ENCODE results near the gene GABRR1.

The GABRR1 gene

DNA sequence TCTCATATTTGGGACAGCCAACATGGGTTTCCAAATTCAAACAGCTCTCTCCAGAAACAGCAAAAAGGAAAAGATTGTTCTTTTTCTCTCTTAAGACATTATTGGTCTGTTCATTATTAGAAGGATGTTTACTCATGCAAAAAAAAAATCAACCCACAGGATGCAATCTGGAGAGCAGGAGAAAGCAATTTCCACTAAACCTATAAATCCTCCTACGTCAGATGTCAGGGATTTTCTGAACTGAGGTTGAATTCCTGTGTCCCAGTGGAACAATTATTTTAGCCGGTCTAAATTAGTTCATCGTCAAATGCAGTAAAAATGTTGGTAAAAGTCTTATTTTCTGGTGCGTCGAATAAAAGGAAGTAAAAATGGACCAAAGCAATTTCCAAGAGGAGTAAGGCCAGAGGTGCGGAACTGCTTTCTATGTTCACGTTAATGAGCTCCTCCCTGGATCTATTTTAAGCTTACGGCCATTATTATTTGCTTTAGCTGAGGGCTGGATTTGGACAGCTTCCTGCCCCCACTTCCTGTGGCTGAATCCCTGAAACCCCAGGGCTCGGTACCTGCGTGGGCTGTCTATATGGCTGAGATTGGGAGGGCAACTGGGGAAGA is at the start of gene GABRR1:
Gene GABRR1 (minus strand): TSS at position 60 of the 612 bp plus-strand sequence. CDS start 36 bp downstream, at position 24.
- in situ Hi-C loops (cut with HindIII; ENCODE audit: low sequenced_read_pairs): no loop called here
- TF ChIP-seq, protein P1, sequence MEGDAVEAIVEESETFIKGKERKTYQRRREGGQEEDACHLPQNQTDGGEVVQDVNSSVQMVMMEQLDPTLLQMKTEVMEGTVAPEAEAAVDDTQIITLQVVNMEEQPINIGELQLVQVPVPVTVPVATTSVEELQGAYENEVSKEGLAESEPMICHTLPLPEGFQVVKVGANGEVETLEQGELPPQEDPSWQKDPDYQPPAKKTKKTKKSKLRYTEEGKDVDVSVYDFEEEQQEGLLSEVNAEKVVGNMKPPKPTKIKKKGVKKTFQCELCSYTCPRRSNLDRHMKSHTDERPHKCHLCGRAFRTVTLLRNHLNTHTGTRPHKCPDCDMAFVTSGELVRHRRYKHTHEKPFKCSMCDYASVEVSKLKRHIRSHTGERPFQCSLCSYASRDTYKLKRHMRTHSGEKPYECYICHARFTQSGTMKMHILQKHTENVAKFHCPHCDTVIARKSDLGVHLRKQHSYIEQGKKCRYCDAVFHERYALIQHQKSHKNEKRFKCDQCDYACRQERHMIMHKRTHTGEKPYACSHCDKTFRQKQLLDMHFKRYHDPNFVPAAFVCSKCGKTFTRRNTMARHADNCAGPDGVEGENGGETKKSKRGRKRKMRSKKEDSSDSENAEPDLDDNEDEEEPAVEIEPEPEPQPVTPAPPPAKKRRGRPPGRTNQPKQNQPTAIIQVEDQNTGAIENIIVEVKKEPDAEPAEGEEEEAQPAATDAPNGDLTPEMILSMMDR (IDR thresholded peaks at IDR 0.05; ENCODE audit: low read depth, low read length): no peak
- no peak for DNase-seq (ENCODE audit: low read depth, low spot score)
- H3K4me3 ChIP-seq (ENCODE audit: low read depth, low read length): no peak within 1 kb of the TSS

DNA sequence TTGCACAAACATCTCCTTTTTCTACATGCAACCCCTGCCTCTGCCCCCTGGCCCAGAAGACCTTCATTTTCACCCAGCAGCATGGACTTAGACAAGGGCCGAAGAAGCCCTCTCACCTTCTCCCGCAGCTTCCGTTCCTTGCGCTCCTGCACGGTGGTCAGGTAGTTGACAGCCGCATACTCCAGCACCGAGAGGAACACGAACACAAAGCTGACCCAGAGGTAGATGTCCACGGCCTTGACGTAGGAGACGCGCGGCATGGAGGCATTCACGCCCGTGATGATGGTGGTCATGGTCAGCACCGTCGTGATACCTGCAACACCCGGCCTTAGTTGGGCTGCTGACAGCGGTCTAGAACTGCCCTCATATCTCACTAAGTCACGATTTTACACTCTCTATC is 47.1 kb upstream of the GABRR1 start:
- TF ChIP-seq, protein P1 (IDR thresholded peaks at IDR 0.05; ENCODE audit: low read depth, low read length): no peak
- no peak for DNase-seq (ENCODE audit: low read depth, low spot score)
- in situ Hi-C loops (cut with HindIII; ENCODE audit: low sequenced_read_pairs): no loop called here
- no peak overlapping the region for H3K4me3 ChIP-seq (ENCODE audit: low read depth, low read length)

DNA sequence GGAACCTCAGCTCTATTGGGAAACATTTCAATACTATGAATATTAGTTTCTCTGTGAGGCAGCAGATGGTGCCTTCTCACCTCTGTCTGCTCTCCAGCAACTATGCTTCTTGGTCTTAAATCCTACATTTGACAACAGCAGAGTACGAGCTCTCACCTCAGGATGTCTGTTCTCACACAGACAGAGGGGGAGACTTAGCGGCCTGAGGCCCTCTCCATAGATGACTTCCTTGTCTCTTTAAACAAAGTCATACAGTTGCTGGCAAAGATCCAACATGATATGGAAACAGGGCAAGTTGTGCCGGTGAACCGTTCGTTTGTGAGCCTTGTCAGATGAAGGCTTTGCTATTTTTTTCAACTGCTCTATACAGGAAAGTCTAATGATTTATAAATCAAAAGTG is 43.7 kb upstream of the GABRR1 start:
- DNase-seq (ENCODE audit: low read depth, low spot score): no peak
- TF ChIP-seq, protein P1 (IDR thresholded peaks at IDR 0.05; ENCODE audit: low read depth, low read length): no peak
- no peak overlapping the region for H3K4me3 ChIP-seq (ENCODE audit: low read depth, low read length)
- in situ Hi-C loops (cut with HindIII; ENCODE audit: low sequenced_read_pairs): no loop called here

DNA sequence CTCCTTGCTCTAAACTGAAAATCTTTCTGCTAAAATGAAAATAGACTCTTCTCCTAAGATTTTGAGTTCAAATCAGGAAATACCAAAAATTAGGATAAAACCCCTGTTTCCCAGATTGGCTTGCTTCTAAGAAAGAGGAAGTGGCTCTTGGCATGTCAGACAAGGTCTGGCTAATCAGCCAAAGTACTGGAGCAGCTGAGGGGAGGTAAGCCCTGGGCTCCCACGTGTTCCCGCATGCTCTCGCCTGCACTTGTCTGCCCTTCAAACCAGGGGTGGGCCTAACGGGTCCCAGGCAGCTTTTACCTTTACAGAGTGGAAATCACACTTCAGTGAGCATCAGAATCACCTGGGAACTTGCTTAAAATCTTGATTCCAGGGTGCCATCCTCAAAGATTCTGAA is 43.2 kb upstream of the GABRR1 start:
- in situ Hi-C loops (cut with HindIII; ENCODE audit: low sequenced_read_pairs): no loop called here
- DNase-seq (ENCODE audit: low read depth, low spot score): no peak
- TF ChIP-seq, protein P1 (IDR thresholded peaks at IDR 0.05; ENCODE audit: low read depth, low read length): no peak
- H3K4me3 ChIP-seq (ENCODE audit: low read depth, low read length): no peak overlapping the region

DNA sequence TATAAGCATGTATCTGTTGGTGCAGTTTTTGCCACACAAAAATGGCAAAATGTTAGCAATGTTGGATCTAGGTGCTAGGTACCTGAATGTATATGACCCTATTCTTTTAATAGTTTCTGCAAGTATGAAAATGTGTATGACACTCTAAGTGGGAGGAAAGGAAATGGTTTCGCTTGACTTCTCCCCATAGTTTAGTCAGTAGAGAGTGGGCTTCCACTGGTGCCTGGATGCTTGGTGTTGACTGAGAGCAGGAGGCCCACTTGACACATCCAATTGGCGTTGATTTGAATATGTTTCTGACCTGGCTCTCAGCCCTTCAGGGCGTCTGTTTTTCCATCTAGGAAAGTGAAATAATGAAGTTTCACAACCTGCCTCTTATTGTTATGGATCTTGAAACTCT is 41.8 kb upstream of the GABRR1 start:
- TF ChIP-seq, protein P1 (IDR thresholded peaks at IDR 0.05; ENCODE audit: low read depth, low read length): no peak
- no peak overlapping the region for H3K4me3 ChIP-seq (ENCODE audit: low read depth, low read length)
- in situ Hi-C loops (cut with HindIII; ENCODE audit: low sequenced_read_pairs): no loop called here
- DNase-seq (ENCODE audit: low read depth, low spot score): no peak

DNA sequence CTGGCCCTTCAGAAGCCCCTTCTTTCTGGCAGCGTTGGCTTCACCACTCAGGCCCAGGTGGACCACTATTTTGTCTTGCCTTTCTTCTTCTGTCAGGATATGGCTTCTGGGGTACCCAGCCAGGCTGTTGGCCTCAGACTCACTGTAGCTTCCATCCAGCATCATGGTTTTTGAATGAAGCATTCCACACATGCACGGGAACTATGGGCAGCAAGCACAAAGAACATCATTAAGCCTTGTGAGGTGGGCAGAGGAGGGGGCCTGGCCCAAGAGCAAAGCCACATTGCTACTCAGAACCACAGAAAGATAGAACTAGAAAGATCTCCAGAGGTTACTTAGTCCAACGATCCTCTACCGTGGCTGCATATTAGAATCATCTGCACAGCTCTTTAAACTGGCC is 40.6 kb upstream of the GABRR1 start:
- no peak overlapping the region for H3K4me3 ChIP-seq (ENCODE audit: low read depth, low read length)
- in situ Hi-C loops (cut with HindIII; ENCODE audit: low sequenced_read_pairs): no loop called here
- TF ChIP-seq, protein P1 (IDR thresholded peaks at IDR 0.05; ENCODE audit: low read depth, low read length): no peak
- no peak for DNase-seq (ENCODE audit: low read depth, low spot score)

All from astrocyte of the spinal cord (primary cell).